GM06990 (cell line): Measurements from ENCODE around the gene MOGAT3.

Experiments
- DNase-seq: peaks from one replicate; pipeline ENCODE4 v3.0.0-alpha.2; 2011; ENCODE audit not compliant: insufficient read length; ENCODE audit errors: extremely low read depth
- H3K27me3 ChIP-seq: replicated peaks from 2 replicates; pipeline ENCODE4 v1.6.0; 2011; ENCODE audit warnings: low read length; ENCODE audit not compliant: control insufficient read depth, insufficient read depth
- H3K36me3 ChIP-seq: 2 replicates; pipeline ENCODE4 v1.5.1; 2011; ENCODE audit warnings: low read length; ENCODE audit not compliant: control insufficient read depth, insufficient read depth
- H3K4me3 ChIP-seq: replicated peaks from 2 replicates; pipeline ENCODE4 v1.5.1; 2011; ENCODE audit warnings: low read depth, mild to moderate bottlenecking, control low read depth, low read length
- TF ChIP-seq, protein P1 (sequence below): IDR thresholded peaks from 2 replicates; pipeline ENCODE4 v1.5.1; 2011; ENCODE audit warnings: low read length, control low read depth, mild to moderate bottlenecking, inconsistent platforms; ENCODE audit not compliant: insufficient read depth, poor library complexity, severe bottlenecking

Gene MOGAT3

DNA sequence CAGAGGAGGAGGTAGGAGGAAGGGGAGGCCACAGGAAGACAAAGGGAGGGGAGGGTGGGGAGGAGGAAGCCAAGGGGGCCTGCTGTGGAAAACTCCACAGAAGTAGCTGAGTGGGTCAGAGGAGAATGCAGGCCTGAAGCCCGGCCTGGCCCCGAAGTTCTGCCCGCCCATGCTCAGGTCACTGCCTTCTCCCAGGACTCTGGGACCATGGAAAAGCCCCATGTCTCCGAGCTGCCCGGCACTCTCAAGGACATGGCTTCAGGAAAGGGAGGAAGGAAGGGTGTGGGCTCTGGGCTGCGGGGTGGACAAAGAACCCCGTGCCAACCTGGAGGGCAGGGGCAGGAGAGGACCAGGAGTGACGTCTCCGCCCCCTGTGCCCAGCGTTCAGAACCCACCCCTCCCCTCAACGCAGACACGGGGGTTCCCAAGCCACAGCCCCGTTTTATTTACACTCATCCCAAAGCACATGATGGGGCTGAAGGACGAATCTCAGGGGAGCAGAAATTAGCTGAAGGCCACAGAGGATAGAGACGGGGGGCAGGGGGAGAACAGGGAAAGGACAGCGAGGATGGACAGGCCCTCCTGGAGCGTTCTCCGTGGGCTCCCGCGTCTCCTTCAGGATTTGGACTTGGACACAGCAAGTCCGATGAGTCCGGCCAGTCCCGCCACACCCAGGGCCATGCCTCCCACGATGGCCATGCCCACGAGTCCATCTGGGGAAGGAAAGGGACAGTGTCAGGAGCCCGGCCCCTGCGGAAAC lies 38.5 kb upstream of the MOGAT3 start:
- H3K36me3 ChIP-seq: peaks cover 26% of the 10 kb centered on the region
- DNase-seq: no peak
- TF ChIP-seq, protein P1, sequence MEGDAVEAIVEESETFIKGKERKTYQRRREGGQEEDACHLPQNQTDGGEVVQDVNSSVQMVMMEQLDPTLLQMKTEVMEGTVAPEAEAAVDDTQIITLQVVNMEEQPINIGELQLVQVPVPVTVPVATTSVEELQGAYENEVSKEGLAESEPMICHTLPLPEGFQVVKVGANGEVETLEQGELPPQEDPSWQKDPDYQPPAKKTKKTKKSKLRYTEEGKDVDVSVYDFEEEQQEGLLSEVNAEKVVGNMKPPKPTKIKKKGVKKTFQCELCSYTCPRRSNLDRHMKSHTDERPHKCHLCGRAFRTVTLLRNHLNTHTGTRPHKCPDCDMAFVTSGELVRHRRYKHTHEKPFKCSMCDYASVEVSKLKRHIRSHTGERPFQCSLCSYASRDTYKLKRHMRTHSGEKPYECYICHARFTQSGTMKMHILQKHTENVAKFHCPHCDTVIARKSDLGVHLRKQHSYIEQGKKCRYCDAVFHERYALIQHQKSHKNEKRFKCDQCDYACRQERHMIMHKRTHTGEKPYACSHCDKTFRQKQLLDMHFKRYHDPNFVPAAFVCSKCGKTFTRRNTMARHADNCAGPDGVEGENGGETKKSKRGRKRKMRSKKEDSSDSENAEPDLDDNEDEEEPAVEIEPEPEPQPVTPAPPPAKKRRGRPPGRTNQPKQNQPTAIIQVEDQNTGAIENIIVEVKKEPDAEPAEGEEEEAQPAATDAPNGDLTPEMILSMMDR: no peak
- H3K27me3 ChIP-seq: no peaks in the 10 kb centered on the region
- H3K4me3 ChIP-seq: no peak overlapping the region

DNA sequence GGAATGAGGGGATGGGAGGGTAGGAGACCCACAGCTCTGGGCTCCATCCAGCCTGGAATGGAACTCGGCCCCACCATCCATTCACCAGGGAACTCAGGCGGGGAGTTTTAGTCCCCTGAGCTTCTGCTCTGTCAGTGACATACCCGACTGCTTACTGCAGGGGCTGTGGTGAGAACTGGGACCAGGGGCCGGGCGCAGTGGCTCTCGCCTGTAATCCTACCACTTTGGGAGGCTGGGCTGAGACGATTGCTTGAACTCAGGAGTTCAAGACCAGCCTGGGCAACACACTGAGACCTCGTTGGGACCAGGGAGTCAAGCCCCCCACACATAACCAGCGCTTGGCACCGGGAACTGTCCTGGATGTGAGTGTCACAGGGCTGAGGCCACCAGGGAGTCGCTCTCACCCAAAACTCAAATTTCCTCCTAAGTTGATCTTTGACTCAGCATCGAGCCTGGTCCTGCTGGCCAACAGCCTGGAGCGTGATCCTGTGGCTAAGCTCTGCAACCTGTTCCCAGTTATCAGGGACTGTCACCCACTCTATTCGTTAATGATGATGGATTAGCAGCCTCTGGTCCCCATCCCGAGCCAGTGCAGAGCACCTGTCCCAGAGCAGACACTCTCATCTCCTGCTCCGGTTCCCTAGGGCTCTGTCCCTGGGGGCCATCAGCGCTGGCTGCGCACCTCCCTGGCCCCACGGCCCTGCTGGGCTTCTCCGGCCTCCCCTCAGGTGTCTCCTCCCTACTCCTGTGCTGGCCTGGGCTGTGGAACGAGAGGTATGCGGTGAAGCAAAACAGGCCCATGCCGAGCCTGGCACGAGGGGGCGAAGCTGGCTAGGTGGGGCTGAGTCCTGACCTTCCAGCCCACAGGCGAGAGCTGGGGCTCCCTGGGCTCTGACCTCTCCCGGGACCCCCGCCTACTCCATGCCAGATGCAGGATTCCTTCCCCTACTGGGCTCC lies 37.7 kb upstream of the MOGAT3 start:
- no peak for DNase-seq
- H3K4me3 ChIP-seq: no peak overlapping the region
- TF ChIP-seq, protein P1: no peak
- no peaks in the 10 kb centered on the region for H3K27me3 ChIP-seq
- H3K36me3 ChIP-seq: peaks cover 26% of the 10 kb centered on the region

DNA sequence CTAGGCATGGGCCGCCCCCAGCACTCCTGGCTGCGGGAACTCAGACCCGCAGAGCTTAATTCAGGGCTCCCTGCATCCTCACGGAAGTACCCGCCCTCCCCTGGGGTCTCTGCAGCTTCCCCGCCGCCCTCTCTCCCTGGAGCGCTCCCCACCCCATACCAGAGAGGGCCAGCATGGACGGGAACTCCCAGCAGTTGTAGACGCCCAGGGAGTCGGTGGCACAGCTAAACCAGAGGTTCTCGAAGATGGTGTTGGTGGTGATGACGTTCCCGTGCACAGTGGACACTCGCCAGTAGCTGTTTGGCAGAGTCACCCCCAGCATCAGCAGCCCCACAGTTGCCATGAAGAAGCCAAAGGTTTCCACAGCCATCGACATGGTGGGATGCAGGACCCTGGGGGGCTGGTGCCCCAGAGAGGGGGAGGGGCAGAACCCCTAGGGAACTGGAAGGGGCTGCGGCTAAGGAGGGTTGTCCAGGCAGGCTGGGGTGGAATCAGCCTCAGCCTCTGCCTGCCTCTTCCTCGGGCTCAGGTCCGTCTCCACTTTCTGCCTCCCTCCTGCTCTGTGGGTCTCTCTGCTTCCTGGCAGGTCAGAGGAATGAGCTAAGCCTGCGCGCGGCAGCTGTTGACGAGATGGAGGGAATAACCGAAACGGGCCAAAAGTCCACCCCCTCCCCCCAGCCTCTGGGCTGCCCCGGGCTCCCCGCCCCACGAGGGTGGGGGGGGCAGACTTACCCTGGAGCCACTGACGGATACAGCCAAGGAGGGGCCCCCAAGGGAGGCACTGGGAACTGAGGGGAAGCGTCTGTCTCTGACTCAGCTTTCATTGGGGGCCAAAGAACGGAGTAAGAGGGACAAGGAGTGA lies 36.6 kb upstream of the MOGAT3 start, which contains the start of gene CLDN15:
CLDN15 (minus strand) TSS at position 597 of the 862 bp plus-strand sequence; CDS start at position 376, 221 bp downstream.
- Histone ChIP-seq H3K36me3 (peaks cover 26% of the 10 kb centered on the region), H3K27me3 (no peaks in the 10 kb centered on the region), H3K4me3 (no peak within 1 kb of the TSS)
- TF ChIP-seq, protein P1: no peak
- no peak for DNase-seq

DNA sequence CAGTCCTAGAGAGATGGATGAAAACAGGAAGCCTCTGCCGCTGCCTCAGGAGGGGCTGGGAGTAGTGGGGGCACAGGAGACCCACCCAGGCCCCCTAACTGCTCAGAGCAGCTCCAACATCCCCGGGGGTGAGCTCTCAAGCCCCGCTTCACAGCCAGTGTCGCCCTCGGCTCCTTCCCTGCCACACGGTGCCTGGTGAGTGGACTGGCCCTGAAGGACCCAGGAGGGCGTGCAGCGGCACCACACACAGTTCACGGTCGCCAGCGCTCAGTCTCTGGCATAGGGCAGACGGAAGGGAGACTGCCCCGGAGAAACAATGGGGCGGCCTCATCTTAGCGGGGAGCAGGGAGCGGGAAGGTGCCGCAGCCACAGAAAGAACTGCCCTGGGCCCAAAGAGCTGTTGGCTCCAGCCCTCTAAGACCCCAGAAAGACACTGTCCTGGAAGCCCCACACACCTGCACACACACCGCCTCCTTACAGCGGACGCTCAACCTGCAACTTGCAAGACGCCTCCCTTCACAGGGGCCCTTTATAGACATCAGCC lies 35.5 kb upstream of the MOGAT3 start:
- Histone ChIP-seq H3K36me3 (peaks cover 26% of the 10 kb centered on the region), H3K4me3 (no peak overlapping the region), H3K27me3 (no peaks in the 10 kb centered on the region)
- TF ChIP-seq, protein P1: no peak
- no peak for DNase-seq

DNA sequence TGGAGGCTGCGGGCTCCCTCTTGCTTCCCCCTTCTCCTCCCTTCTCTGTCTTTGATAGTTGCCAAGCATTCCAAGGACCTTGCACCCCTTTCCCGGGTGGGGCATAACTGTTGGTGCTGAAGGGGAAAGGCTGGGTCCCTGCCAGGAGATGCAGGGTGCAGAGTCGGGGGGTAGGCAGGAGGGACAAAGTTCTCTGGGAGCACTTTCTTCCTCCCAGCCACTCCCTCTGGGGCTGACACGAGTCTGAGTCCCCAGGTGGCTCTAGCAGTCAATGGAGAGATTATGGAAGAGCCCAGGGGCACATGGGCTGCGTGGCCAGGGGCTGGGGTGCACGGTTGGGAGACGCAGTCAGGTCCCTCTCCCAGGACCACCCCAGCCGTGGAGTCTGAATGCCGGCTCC lies 34.7 kb upstream of the MOGAT3 start:
- no peak overlapping the region for H3K4me3 ChIP-seq
- H3K36me3 ChIP-seq: peaks cover 24% of the 10 kb centered on the region
- TF ChIP-seq, protein P1: no peak
- DNase-seq: no peak
- no peaks in the 10 kb centered on the region for H3K27me3 ChIP-seq
